ENCODE data around the gene TPM3. TPM values are rescaled to one million over a fixed set of nuclear protein-coding genes. Genes with fewer than 3 reads are reported as not detected.

The TPM3 gene
- polyA plus RNA-seq, 3 donors, result 418 to 1,159 (median 1,153) TPM

DNA sequence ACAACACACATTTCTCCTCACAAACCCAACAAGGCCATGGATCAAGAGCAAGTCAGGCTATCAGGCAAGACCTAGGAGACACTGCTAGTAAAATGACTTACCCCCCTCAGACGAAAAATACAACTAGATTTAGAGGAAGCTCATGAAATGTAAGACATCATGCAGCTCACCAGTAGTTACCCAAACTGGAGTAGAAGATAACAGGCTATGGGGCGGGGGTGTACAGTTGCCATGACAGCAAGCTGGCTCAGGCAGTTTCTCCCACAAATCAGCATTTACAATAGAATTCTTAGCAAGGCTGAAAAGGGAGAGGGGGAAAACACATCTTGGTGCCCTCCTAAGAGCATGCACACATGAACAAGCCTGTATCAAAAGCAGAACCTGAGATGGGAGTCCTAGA lies 13.9 kb downstream of the TPM3 start:
- H3K4me1 Mint-ChIP-seq, result peaks cover 66% of the 10 kb centered on the region
- H3K4me3 ChIP-seq (replicated peaks in 1 of 3; ENCODE audit: low read depth in 2 of 3, low read length in 3 of 3), result peak overlapping the region in 1 of 3 experiments; percentile 98
- DNase-seq, result peak in 1 of 3 donors; percentile 28
- H3K4me3 Mint-ChIP-seq, result peak overlapping the region; percentile 56 to 63
- intact Hi-C loops (cut with micrococcal nuclease), result no loop called here
- H3K4me1 ChIP-seq (ENCODE audit: control insufficient read depth in 1 of 2, insufficient read depth in 2 of 2, low read length in 2 of 2), result peaks cover 61 to 68% of the 10 kb centered on the region in 2 donors
- peak overlapping the region; percentile 82 for H3K4me2 ChIP-seq (replicated peaks; ENCODE audit: extremely low read depth, low read length, poor library complexity, severe bottlenecking)
- TF ChIP-seq, protein P1, sequence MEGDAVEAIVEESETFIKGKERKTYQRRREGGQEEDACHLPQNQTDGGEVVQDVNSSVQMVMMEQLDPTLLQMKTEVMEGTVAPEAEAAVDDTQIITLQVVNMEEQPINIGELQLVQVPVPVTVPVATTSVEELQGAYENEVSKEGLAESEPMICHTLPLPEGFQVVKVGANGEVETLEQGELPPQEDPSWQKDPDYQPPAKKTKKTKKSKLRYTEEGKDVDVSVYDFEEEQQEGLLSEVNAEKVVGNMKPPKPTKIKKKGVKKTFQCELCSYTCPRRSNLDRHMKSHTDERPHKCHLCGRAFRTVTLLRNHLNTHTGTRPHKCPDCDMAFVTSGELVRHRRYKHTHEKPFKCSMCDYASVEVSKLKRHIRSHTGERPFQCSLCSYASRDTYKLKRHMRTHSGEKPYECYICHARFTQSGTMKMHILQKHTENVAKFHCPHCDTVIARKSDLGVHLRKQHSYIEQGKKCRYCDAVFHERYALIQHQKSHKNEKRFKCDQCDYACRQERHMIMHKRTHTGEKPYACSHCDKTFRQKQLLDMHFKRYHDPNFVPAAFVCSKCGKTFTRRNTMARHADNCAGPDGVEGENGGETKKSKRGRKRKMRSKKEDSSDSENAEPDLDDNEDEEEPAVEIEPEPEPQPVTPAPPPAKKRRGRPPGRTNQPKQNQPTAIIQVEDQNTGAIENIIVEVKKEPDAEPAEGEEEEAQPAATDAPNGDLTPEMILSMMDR (IDR thresholded peaks at IDR 0.05), result no peak
- peak overlapping the region; percentile 54 to 83 for H3K27ac ChIP-seq (ENCODE audit: low read depth in 1 of 2, low read length in 2 of 2)
- peaks cover 0 to 4% (median 0%) of the 10 kb centered on the region in 7 donors for H3K9me3 Mint-ChIP-seq
- peaks cover 25 to 35% of the 10 kb centered on the region in 2 donors for H3K36me3 ChIP-seq (replicated peaks in 1 of 2; ENCODE audit: control insufficient read depth in 1 of 2, insufficient read depth in 2 of 2, low read length in 2 of 2)
- no peak overlapping the region for H2AFZ ChIP-seq (ENCODE audit: insufficient read depth, low read depth, low read length, poor library complexity, severe bottlenecking)
- H3K27me3 Mint-ChIP-seq (ENCODE audit: low read depth in 3 of 3), result peaks cover 0 to 4% (median 0%) of the 10 kb centered on the region in 3 donors
- WGBS (ENCODE audit: insufficient coverage), result no CpG with 5 or more reads among the region's 2 CpGs
- no peaks in the 10 kb centered on the region for H3K27me3 ChIP-seq (ENCODE audit: control insufficient read depth in 2 of 2, insufficient read depth in 2 of 2, low read length in 2 of 2)
- peaks cover 34 to 72% of the 10 kb centered on the region in 2 donors for H3K36me3 Mint-ChIP-seq
- no peaks in the 10 kb centered on the region for H3K9me3 ChIP-seq (replicated peaks in 1 of 2; ENCODE audit: control insufficient read depth in 1 of 2, insufficient read depth in 1 of 2, low read length in 2 of 2)
- peaks cover 100% of the 10 kb centered on the region for H4K20me1 ChIP-seq (ENCODE audit: insufficient read depth, low read length)
- peaks cover 99% of the 10 kb centered on the region for H3K79me2 ChIP-seq (ENCODE audit: insufficient read depth, low read length)
- H3K27ac Mint-ChIP-seq, result peak overlapping the region; percentile 89 to 100 (median 99)
- H3K9ac ChIP-seq (ENCODE audit: insufficient read depth, low read length, poor library complexity, severe bottlenecking), result no peak overlapping the region

DNA sequence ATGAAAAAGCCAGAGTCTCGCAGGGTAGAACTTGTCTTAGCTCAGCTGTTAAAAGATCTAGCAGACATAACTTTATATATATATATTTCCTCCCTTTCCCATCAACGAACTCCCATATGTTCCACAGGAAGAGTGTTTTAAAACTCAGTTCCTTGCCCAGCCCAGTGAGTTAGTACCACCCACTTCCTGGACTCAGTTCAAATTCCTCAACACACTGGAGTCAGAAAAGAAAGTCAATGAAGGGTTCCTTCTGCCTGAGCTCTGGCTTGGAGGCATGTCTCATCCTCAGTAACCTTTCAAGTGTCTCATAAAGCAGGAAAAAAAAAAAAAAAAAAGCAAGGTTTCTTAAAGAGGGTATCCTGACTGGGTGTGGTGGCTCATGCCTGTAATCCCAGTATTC lies 15.6 kb downstream of the TPM3 start:
- H3K4me1 ChIP-seq (ENCODE audit: control insufficient read depth in 1 of 2, insufficient read depth in 2 of 2, low read length in 2 of 2), result peaks cover 58 to 59% of the 10 kb centered on the region in 2 donors
- H3K4me2 ChIP-seq (replicated peaks; ENCODE audit: extremely low read depth, low read length, poor library complexity, severe bottlenecking), result peak overlapping the region; percentile 82
- peak overlapping the region in 2 of 3 experiments; percentile 5 to 98 for H3K4me3 ChIP-seq (replicated peaks in 1 of 3; ENCODE audit: low read depth in 2 of 3, low read length in 3 of 3)
- Mint-ChIP-seq H3K9me3 (no peaks in the 10 kb centered on the region), H3K27me3 (ENCODE audit: low read depth in 3 of 3) (peaks cover 0 to 1% (median 0%) of the 10 kb centered on the region in 3 donors), H3K4me3 (peak overlapping the region; percentile 50 to 54), H3K27ac (peak overlapping the region; percentile 43 to 100 (median 84)), H3K4me1 (peaks cover 59% of the 10 kb centered on the region), H3K36me3 (peaks cover 47 to 78% of the 10 kb centered on the region in 2 donors)
- peaks cover 42 to 52% of the 10 kb centered on the region in 2 donors for H3K36me3 ChIP-seq (replicated peaks in 1 of 2; ENCODE audit: control insufficient read depth in 1 of 2, insufficient read depth in 2 of 2, low read length in 2 of 2)
- intact Hi-C loops (cut with micrococcal nuclease), result no loop called here
- H2AFZ ChIP-seq (ENCODE audit: insufficient read depth, low read depth, low read length, poor library complexity, severe bottlenecking), result no peak overlapping the region
- H3K9me3 ChIP-seq (replicated peaks in 1 of 2; ENCODE audit: control insufficient read depth in 1 of 2, insufficient read depth in 1 of 2, low read length in 2 of 2), result no peaks in the 10 kb centered on the region
- peak overlapping the region; percentile 36 to 83 for H3K27ac ChIP-seq (ENCODE audit: low read depth in 1 of 2, low read length in 2 of 2)
- WGBS (ENCODE audit: insufficient coverage), result no CpG with 5 or more reads among the region's 2 CpGs
- no peak overlapping the region for H3K9ac ChIP-seq (ENCODE audit: insufficient read depth, low read length, poor library complexity, severe bottlenecking)
- no peaks in the 10 kb centered on the region for H3K27me3 ChIP-seq (ENCODE audit: control insufficient read depth in 2 of 2, insufficient read depth in 2 of 2, low read length in 2 of 2)
- peaks cover 100% of the 10 kb centered on the region for H4K20me1 ChIP-seq (ENCODE audit: insufficient read depth, low read length)
- TF ChIP-seq, protein P1 (IDR thresholded peaks at IDR 0.05), result no peak
- H3K79me2 ChIP-seq (ENCODE audit: insufficient read depth, low read length), result peaks cover 100% of the 10 kb centered on the region
- peak in 1 of 3 donors; percentile 24 for DNase-seq

All from CD14-positive monocyte (primary cell).